Cardiac fibroblast (primary cell): Measurements from ENCODE around the gene SLC16A12.

ENCODE experiments used
- DNase-seq, 2 donors: peaks; one replicate each; pipeline versions ENCODE4 v3.0.0 to v3.0.0-alpha.2; 2010; ENCODE audit warnings: low read depth in 2 of 2
- H3K4me3 ChIP-seq, 2 donors: replicated peaks in 1 of 2; 1 replicate in 1 of 2; 2 replicates in 1 of 2; pipeline ENCODE4 v1.5.1; 2011; ENCODE audit warnings: low read depth in 2 of 2, low read length in 2 of 2, mild to moderate bottlenecking in 2 of 2, moderate library complexity in 1 of 2
- CTCF ChIP-seq: IDR thresholded peaks from one replicate; pipeline ENCODE4 v1.5.1; 2011; ENCODE audit warnings: low read depth, mild to moderate bottlenecking, low read length, inconsistent platforms

The SLC16A12 gene

GRCh38 chr10:89503652-89504370, 31.6 kb downstream of the SLC16A12 start:
- H3K4me3 ChIP-seq, result no peak overlapping the region
- peak; percentile 27 to 71 for DNase-seq
- TF ChIP-seq CTCF, result no peak

GRCh38 chr10:89503151-89503550, 32.2 kb downstream of the SLC16A12 start:
- no peak for DNase-seq
- no peak for TF ChIP-seq CTCF
- H3K4me3 ChIP-seq, result no peak overlapping the region

- no peak for TF ChIP-seq CTCF
- DNase-seq, result peak; percentile 81 to 85
- H3K4me3 ChIP-seq, result no peak overlapping the region
These were observed 32.8 kb downstream of the SLC16A12 start for GRCh38 chr10:89502549-89502948.

- TF ChIP-seq CTCF, result no peak
- no peak overlapping the region for H3K4me3 ChIP-seq
- peak in 1 of 2 donors; percentile 75 for DNase-seq
These were observed 40.8 kb downstream of the SLC16A12 start for GRCh38 chr10:89494575-89494974.

GRCh38 chr10:89494068-89494467, 41.3 kb downstream of the SLC16A12 start:
- no peak for DNase-seq
- TF ChIP-seq CTCF, result no peak
- H3K4me3 ChIP-seq, result no peak overlapping the region

- TF ChIP-seq CTCF, result no peak
- DNase-seq, result no peak
- no peak overlapping the region for H3K4me3 ChIP-seq
These were observed 43.5 kb downstream of the SLC16A12 start for GRCh38 chr10:89491932-89492331.
